Measurements from ENCODE around the gene GAB2. TPM values are rescaled to one million over a fixed set of nuclear protein-coding genes. Genes with fewer than 3 reads are reported as not detected.

The GAB2 gene
- total RNA-seq, 1 donor from 2014 or later = 14.9 TPM

- DNase-seq (no peak), ATAC-seq (ENCODE audit: poor library complexity) (no peak)
- intact Hi-C loops (cut with DNase I) = no loop called here
Measured at GRCh38 chr11:78210000-78210608, 207.5 kb downstream of the GAB2 start.

- no peak for DNase-seq
- ATAC-seq (ENCODE audit: poor library complexity) = no peak
- intact Hi-C loops (cut with DNase I) = no loop called here
Measured at GRCh38 chr11:78209478-78209877, 208.1 kb downstream of the GAB2 start.

DNA sequence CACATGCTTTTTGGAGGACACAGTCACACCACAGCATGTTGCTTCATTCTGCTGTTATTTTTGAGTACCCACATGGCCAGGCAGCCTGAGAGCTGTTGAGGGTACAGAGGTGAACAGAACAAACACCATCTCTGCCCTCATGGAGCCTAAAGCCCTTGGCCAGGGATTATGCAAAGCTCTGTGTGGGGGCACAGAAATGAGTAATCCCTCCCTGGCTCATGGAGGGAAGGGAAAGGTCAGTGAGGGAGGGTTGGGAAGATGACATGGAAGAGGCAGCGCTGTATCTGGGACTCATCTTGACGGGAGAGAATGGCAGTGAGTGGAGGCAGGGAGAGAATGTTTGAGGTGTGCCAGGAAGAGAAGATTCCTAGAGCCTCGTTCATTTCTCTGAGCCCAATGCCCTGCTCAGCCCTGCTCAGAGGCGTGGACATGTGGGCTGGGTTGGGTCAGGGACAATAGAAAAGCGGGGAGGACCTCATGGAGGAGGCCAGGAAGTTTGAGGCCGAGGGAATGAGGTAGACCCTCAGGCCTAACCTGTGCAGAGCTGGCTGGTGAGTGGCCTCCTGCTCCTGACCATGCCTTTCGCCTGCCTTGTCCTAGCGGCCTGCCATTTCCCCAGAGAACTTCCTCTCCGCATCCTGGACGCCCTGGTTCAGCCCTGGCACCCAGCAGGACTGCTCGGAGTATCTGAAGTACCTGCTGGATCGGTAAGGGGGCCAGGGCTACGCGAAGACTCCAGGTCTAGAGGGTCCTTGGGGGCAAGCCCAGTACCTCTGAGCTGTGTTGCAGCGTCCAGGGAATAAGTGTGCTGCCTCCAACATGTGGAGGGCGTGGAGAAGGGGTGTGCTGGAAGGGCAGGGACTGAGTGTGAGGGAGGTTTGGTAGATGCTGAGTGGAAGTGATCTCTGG lies 209.1 kb downstream of the GAB2 start:
- intact Hi-C loops (cut with DNase I) = no loop called here
- ATAC-seq (ENCODE audit: poor library complexity) (no peak), DNase-seq (no peak)

DNA sequence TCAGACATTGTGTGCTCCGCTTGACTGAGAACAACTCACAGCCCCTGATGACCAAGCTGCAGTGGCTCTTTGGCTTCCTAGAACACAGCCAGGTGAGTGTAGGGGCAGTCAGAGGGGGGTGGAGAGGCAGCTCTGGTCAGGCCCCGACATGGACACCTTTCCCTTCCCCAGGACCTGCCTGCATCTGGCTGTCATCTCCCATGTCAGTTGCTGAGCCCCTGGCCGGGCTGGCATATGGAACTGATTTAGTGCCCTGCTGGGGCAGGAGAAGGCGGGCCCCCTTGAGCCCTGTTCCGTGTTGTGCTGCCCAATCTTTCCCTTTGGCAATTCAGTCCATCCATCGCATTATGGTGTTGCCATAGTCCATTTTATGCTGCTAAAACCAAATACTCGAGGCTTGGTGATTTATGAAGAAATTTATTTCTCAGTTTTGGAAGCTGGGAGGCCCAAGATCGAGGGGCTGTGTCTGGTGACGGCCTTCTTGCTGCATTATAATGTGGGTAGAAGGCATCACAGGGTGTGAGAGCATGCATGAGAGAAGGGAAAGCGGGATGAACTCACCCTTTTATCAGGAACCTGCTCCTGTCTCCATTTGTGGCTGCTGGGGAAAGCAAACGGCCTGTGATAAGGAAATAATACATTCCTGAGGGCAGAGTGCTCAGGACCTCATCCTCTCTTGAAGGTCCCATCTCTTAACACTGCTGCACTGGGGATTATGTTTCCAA lies 209.9 kb downstream of the GAB2 start:
- DNase-seq = no peak
- intact Hi-C loops (cut with DNase I) = no loop called here
- ATAC-seq (ENCODE audit: poor library complexity) = no peak

GRCh38 chr11:78205691-78206090 lies 211.9 kb downstream of the GAB2 start:
- intact Hi-C loops (cut with DNase I) = no loop called here
- no peak for DNase-seq

GRCh38 chr11:78205256-78205655 lies 212.4 kb downstream of the GAB2 start:
- ATAC-seq (ENCODE audit: poor library complexity) (no peak), DNase-seq (no peak)
- intact Hi-C loops (cut with DNase I) = no loop called here

More at GRCh38 chr11:78205691-78206090, 211.9 kb downstream of the GAB2 start:
- ATAC-seq (ENCODE audit: poor library complexity) = no peak

GRCh38 chr11:78203184-78203583 lies 214.4 kb downstream of the GAB2 start:
- DNase-seq (no peak), ATAC-seq (ENCODE audit: poor library complexity) (no peak)
- intact Hi-C loops (cut with DNase I) = no loop called here

DNA sequence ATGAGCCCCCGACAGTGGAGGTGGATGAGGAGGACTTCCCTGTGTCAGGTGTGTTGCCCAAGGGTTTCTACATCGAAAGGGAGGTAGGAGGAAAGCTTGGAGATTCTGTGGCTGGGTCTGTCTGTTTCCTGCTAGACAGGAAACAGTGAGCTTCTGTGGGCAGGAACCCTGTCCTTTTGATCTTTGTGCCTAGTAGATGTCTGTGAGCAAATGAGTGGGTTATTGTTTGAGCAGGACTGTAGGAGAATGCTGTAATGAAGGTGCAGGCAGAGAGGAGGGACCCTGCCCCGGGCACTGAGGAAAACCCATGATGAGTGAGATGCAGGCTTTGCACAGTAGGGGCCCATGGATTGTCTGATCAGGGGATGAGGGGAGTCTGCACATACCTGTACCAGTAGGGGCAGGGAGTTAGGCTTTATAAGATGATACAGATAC lies 214.9 kb downstream of the GAB2 start:
- no peak for DNase-seq

DNA sequence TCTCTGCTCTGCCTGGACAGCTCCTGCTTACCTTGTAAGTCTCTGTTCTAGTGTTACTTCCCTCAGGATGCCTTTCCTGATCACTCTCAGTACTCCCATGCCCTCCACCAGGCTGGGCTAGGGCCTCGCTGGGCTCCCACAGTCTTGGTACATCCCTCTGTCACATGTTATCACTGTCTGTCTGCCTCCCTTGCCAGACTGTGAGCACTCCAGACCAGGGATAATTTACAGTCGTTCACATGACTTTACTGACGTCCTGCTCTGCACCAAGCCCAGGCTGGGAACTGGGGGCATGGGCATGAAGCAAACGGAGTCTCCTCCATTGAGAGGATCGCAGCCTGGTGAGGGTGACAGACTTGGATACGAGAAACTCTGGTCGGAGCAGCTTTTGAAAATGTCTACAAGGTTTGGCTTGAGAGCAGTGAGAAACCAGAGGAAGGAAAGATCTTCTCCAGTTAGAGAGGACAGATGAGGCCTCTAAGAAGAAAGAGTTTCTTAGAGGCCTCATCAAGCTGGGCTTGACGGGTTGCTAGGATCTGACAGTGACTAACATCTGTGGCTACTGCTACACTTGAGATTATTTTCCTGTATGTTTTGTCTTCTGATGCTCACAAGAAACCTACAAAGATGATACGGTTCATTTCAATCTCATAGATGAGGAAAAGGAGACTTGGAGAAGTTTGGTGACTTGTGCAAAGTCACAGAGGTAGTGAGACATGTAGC lies 216.4 kb downstream of the GAB2 start:
- DNase-seq (no peak), ATAC-seq (ENCODE audit: poor library complexity) (peak; percentile 58)
- intact Hi-C loops (cut with DNase I) = no loop called here

More for the DNA sequence above, 214.9 kb downstream of the GAB2 start:
- intact Hi-C loops (cut with DNase I) = no loop called here
- no peak for ATAC-seq (ENCODE audit: poor library complexity)

GRCh38 chr11:78200553-78200952 lies 217.1 kb downstream of the GAB2 start:
- DNase-seq (no peak), ATAC-seq (ENCODE audit: poor library complexity) (no peak)
- intact Hi-C loops (cut with DNase I) = no loop called here

- intact Hi-C loops (cut with DNase I) = no loop called here
- no peak for ATAC-seq (ENCODE audit: poor library complexity)
- no peak for DNase-seq
Measured at GRCh38 chr11:78200061-78200460, 217.6 kb downstream of the GAB2 start.

DNA sequence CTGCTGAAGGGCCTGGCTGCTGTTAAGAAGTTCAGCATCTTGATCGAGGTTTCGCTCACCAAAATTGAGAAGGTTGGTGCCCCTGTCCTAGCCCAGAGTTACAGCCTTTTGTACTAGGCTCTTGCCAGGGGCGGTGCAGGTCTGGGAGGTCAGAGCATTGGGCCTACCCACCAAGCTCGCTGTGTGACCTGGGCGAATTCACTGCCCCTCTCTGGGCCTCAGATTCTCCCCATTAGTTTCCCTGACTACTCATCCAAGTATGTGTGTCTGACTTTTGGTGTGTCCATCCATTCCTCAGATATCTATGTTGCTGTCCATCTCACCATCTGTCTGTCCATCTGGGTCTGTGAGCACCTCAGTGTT lies 218.0 kb downstream of the GAB2 start:
- intact Hi-C loops (cut with DNase I) = no loop called here
- no peak for DNase-seq

GRCh38 chr11:78199015-78199652 lies 218.5 kb downstream of the GAB2 start:
- no peak for DNase-seq
- ATAC-seq (ENCODE audit: poor library complexity) = no peak
- intact Hi-C loops (cut with DNase I) = no loop called here

More for the DNA sequence above, 218.0 kb downstream of the GAB2 start:
- ATAC-seq (ENCODE audit: poor library complexity) = no peak

- intact Hi-C loops (cut with DNase I) = no loop called here
- ATAC-seq (ENCODE audit: poor library complexity) = no peak
Measured at GRCh38 chr11:78197816-78198215, 219.8 kb downstream of the GAB2 start.

GRCh38 chr11:78196661-78197091 lies 220.9 kb downstream of the GAB2 start:
- no peak for ATAC-seq (ENCODE audit: poor library complexity)
- intact Hi-C loops (cut with DNase I) = no loop called here
- no peak for DNase-seq

More at GRCh38 chr11:78197816-78198215, 219.8 kb downstream of the GAB2 start:
- no peak for DNase-seq

- ATAC-seq (ENCODE audit: poor library complexity) = no peak
Measured at GRCh38 chr11:78195917-78196560, 221.6 kb downstream of the GAB2 start.

DNA sequence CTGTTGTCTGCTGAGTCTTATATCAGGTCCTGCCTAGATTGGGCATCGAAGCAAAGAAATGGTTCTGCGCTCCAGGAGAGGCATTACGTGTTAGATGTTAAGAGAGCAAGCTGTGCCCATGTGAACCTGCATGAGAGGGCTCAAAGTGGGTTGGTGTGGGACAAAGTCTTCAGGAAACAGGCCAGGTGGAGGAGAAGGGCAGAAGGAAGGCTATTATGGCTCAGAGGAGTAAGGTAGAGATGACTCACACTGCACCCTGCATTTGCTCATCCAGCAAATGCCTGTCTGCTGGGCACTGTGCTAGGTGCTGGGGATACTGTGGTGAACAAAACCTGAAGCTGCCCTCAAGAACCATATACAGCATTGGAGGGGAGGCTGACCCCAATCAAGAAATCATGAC lies 223.1 kb downstream of the GAB2 start:
- ATAC-seq (ENCODE audit: poor library complexity) (no peak), DNase-seq (no peak)
- intact Hi-C loops (cut with DNase I) = no loop called here

More at GRCh38 chr11:78195917-78196560, 221.6 kb downstream of the GAB2 start:
- intact Hi-C loops (cut with DNase I) = no loop called here
- no peak for DNase-seq

GRCh38 chr11:78193806-78194205 lies 223.8 kb downstream of the GAB2 start:
- intact Hi-C loops (cut with DNase I) = no loop called here
- no peak for DNase-seq

More at GRCh38 chr11:78193806-78194205, 223.8 kb downstream of the GAB2 start:
- ATAC-seq (ENCODE audit: poor library complexity) = no peak

All from Right ventricle myocardium superior (tissue), 1 donor.